RWPE2 (cell line): ENCODE results near the gene GSTM2.

Experiments
- ATAC-seq: fragments of 200-7000 bp; cut with Tn5 transposase; 3 replicates; pipeline ENCODE4 v1.9.1; 2021; ENCODE audit warnings: low read depth
- DNase-seq: peaks from one replicate; pipeline ENCODE4 v3.0.0-alpha.2; 2020; ENCODE audit warnings: low spot score
- H3K27ac ChIP-seq: fragments of 450-650 bp; 2 replicates; pipeline ENCODE4 v1.5.1; 2017; ENCODE audit warnings: mild to moderate bottlenecking; ENCODE audit not compliant: poor library complexity, severe bottlenecking
- H3K27me3 ChIP-seq: fragments of 250-450 bp; sonication (Bioruptor Pico); 2 replicates; pipeline ENCODE4 v1.5.1; 2021; ENCODE audit warnings: mild to moderate bottlenecking, moderate library complexity; ENCODE audit not compliant: insufficient read depth, poor library complexity, severe bottlenecking
- H3K36me3 ChIP-seq: fragments of 250-450 bp; sonication (Bioruptor Pico); 2 replicates; pipeline ENCODE4 v1.5.1; 2020; ENCODE audit warnings: low read depth, mild to moderate bottlenecking, moderate library complexity
- H3K4me1 ChIP-seq: fragments of 250-450 bp; sonication (Bioruptor Pico); 2 replicates; pipeline ENCODE4 v1.5.1; 2021; ENCODE audit warnings: mild to moderate bottlenecking, moderate library complexity; ENCODE audit not compliant: insufficient read depth, poor library complexity, severe bottlenecking
- H3K4me3 ChIP-seq: fragments of 250-450 bp; sonication (Bioruptor Pico); 2 replicates; pipeline ENCODE4 v1.5.1; 2021; ENCODE audit warnings: mild to moderate bottlenecking, moderate library complexity; ENCODE audit not compliant: severe bottlenecking
- H3K9me3 ChIP-seq: fragments of 250-450 bp; sonication (Bioruptor Pico); 2 replicates; pipeline ENCODE4 v1.5.1; 2021; ENCODE audit warnings: mild to moderate bottlenecking, moderate library complexity; ENCODE audit not compliant: severe bottlenecking
- TF ChIP-seq, protein P1 (sequence below): fragments of 450-650 bp; IDR thresholded peaks from one replicate; pipeline ENCODE4 v1.5.1; 2017; ENCODE audit warnings: mild to moderate bottlenecking, moderate library complexity; ENCODE audit not compliant: poor library complexity, severe bottlenecking

Gene GSTM2

GRCh38 chr1:109649491-109649914 is 18.4 kb upstream of the GSTM2 start:
- ATAC-seq (no peak), DNase-seq (no peak)
- Histone ChIP-seq H3K4me1 (peaks cover 33% of the 10 kb centered on the region), H3K4me3 (no peak overlapping the region), H3K27me3 (no peaks in the 10 kb centered on the region), H3K27ac (no peak overlapping the region), H3K36me3 (no peaks in the 10 kb centered on the region), H3K9me3 (no peaks in the 10 kb centered on the region)
- TF ChIP-seq, protein P1, sequence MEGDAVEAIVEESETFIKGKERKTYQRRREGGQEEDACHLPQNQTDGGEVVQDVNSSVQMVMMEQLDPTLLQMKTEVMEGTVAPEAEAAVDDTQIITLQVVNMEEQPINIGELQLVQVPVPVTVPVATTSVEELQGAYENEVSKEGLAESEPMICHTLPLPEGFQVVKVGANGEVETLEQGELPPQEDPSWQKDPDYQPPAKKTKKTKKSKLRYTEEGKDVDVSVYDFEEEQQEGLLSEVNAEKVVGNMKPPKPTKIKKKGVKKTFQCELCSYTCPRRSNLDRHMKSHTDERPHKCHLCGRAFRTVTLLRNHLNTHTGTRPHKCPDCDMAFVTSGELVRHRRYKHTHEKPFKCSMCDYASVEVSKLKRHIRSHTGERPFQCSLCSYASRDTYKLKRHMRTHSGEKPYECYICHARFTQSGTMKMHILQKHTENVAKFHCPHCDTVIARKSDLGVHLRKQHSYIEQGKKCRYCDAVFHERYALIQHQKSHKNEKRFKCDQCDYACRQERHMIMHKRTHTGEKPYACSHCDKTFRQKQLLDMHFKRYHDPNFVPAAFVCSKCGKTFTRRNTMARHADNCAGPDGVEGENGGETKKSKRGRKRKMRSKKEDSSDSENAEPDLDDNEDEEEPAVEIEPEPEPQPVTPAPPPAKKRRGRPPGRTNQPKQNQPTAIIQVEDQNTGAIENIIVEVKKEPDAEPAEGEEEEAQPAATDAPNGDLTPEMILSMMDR, result peak; percentile 49

DNA sequence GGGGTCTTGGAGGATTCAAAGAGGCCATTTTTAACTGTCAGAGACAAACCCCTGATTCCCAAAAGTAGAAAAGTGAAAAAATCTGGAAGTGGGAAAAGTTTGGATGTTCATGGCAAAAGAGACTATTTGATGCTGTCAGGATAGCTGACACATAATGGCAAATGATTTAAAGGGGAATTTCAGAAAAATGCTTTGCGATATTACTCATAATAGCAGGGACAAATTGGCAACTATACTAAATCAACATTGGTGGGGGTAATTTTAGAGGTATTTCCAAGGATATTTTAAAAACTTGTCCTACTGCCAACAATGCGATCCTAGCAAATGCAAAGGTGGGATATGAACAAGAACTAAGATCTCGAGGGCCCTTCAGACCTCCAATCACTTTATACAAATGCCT is 17.2 kb upstream of the GSTM2 start:
- TF ChIP-seq, protein P1, result no peak
- H3K4me3 ChIP-seq, result no peak overlapping the region
- H3K36me3 ChIP-seq, result no peaks in the 10 kb centered on the region
- H3K27ac ChIP-seq, result no peak overlapping the region
- peaks cover 40% of the 10 kb centered on the region for H3K4me1 ChIP-seq
- no peaks in the 10 kb centered on the region for H3K9me3 ChIP-seq
- DNase-seq (no peak), ATAC-seq (peak; percentile 51; the same call in 2 of the 3 replicates)
- no peaks in the 10 kb centered on the region for H3K27me3 ChIP-seq

- Histone ChIP-seq H3K27me3 (no peaks in the 10 kb centered on the region), H3K4me1 (peaks cover 40% of the 10 kb centered on the region), H3K9me3 (no peaks in the 10 kb centered on the region), H3K27ac (peak overlapping the region; percentile 28), H3K4me3 (no peak overlapping the region), H3K36me3 (no peaks in the 10 kb centered on the region)
- TF ChIP-seq, protein P1, result no peak
- ATAC-seq (peak; percentile 30; the same call in 1 of the 3 replicates), DNase-seq (no peak)
These were observed 15.5 kb upstream of the GSTM2 start for GRCh38 chr1:109652402-109652801.

- DNase-seq (no peak), ATAC-seq (peak; percentile 8; the same call in 1 of the 3 replicates)
- peak overlapping the region; percentile 28 for H3K27ac ChIP-seq
- H3K4me1 ChIP-seq, result peaks cover 40% of the 10 kb centered on the region
- H3K27me3 ChIP-seq, result no peaks in the 10 kb centered on the region
- H3K9me3 ChIP-seq, result no peaks in the 10 kb centered on the region
- TF ChIP-seq, protein P1, result no peak
- no peak overlapping the region for H3K4me3 ChIP-seq
- H3K36me3 ChIP-seq, result no peaks in the 10 kb centered on the region
These were observed 14.6 kb upstream of the GSTM2 start for GRCh38 chr1:109653306-109653705.

GRCh38 chr1:109654519-109654918 is 13.3 kb upstream of the GSTM2 start:
- no peak overlapping the region for H3K4me3 ChIP-seq
- no peaks in the 10 kb centered on the region for H3K27me3 ChIP-seq
- TF ChIP-seq, protein P1, result no peak
- H3K9me3 ChIP-seq, result no peaks in the 10 kb centered on the region
- DNase-seq (no peak), ATAC-seq (no peak)
- no peaks in the 10 kb centered on the region for H3K36me3 ChIP-seq
- no peak overlapping the region for H3K27ac ChIP-seq
- H3K4me1 ChIP-seq, result peaks cover 40% of the 10 kb centered on the region
